SU-DHL-6 (cell line): ENCODE results near the gene DDB1.

ENCODE experiments used
- H2AFZ ChIP-seq: fragments of 200-600 bp; sonication (generic); 2 replicates; pipeline ENCODE4 v1.6.1; 2014; ENCODE audit warnings: low read depth, mild to moderate bottlenecking, moderate library complexity, mixed read lengths, antibody characterized with exemption, low read length; ENCODE audit not compliant: severe bottlenecking
- H3F3A ChIP-seq: fragments of 200-600 bp; shearing (Covaris generic); 2 replicates; pipeline ENCODE4 v1.6.0; 2016; ENCODE audit warnings: antibody characterized with exemption, mild to moderate bottlenecking; ENCODE audit not compliant: insufficient read depth
- H3K27ac ChIP-seq: fragments of 200-600 bp; sonication (generic); 2 replicates; pipeline ENCODE4 v1.5.1; 2016; ENCODE audit warnings: low read depth, mild to moderate bottlenecking, low read length, moderate library complexity, mixed read lengths
- H3K27me3 ChIP-seq: fragments of 200-600 bp; sonication (generic), shearing (Covaris generic); 2 replicates; pipeline ENCODE4 v1.6.0; 2014; ENCODE audit warnings: mild to moderate bottlenecking, low read length
- H3K36me3 ChIP-seq: fragments of 200-600 bp; sonication (generic); 2 replicates; pipeline ENCODE4 v1.6.1; 2014; ENCODE audit warnings: mild to moderate bottlenecking, low read length, mixed read lengths
- H3K4me2 ChIP-seq: fragments of 300-600, 200-600 bp; shearing (Covaris generic), sonication (generic); 2 replicates; pipeline ENCODE4 v1.6.0; 2014; ENCODE audit warnings: low read length, low read depth, mild to moderate bottlenecking; ENCODE audit not compliant: poor library complexity, severe bottlenecking
- H3K4me3 ChIP-seq: fragments of 200-600 bp; sonication (generic); 2 replicates; pipeline ENCODE4 v1.5.1; 2014; ENCODE audit warnings: antibody characterized with exemption, low read length, mild to moderate bottlenecking, mixed read lengths; ENCODE audit not compliant: insufficient read depth, poor library complexity, severe bottlenecking
- H3K79me2 ChIP-seq: fragments of 200-600 bp; sonication (generic); 2 replicates; pipeline ENCODE4 v1.6.1; 2014; ENCODE audit warnings: mild to moderate bottlenecking, low read length, moderate library complexity; ENCODE audit not compliant: insufficient read depth
- H3K9ac ChIP-seq: fragments of 200-600 bp; sonication (generic); 2 replicates; pipeline ENCODE4 v1.7.0; 2014; ENCODE audit warnings: mild to moderate bottlenecking, low read length
- H3K9me2 ChIP-seq: fragments of 200-600 bp; sonication (generic); replicated peaks from 2 replicates; pipeline ENCODE4 v1.6.1; 2014; ENCODE audit warnings: low read length; ENCODE audit not compliant: insufficient read depth
- H3K9me3 ChIP-seq: fragments of 200-600 bp; sonication (generic); 2 replicates; pipeline ENCODE4 v1.6.1; 2014; ENCODE audit warnings: low read length, mixed read lengths; ENCODE audit not compliant: insufficient read depth
- H4K20me1 ChIP-seq: fragments of 200-600 bp; sonication (generic); 2 replicates; pipeline ENCODE4 v1.6.1; 2014; ENCODE audit warnings: low read depth, mild to moderate bottlenecking, antibody characterized with exemption, low read length, moderate library complexity, mixed read lengths
- CTCF ChIP-seq: fragments of 200-600 bp; sonication (generic); IDR thresholded peaks from one replicate; pipeline ENCODE4 v1.5.1; 2017; ENCODE audit warnings: antibody characterized with exemption, mild to moderate bottlenecking, low read length, moderate library complexity; ENCODE audit not compliant: insufficient read depth, poor library complexity, severe bottlenecking
- EZH2phosphoT487 ChIP-seq: fragments of 200-600 bp; sonication (generic), shearing (Covaris generic); conservative IDR thresholded peaks from 2 replicates; pipeline ENCODE4 v1.6.1; 2018; ENCODE audit warnings: mild to moderate bottlenecking, antibody characterized with exemption, low read length, moderate library complexity, mixed read lengths

The DDB1 gene

DNA sequence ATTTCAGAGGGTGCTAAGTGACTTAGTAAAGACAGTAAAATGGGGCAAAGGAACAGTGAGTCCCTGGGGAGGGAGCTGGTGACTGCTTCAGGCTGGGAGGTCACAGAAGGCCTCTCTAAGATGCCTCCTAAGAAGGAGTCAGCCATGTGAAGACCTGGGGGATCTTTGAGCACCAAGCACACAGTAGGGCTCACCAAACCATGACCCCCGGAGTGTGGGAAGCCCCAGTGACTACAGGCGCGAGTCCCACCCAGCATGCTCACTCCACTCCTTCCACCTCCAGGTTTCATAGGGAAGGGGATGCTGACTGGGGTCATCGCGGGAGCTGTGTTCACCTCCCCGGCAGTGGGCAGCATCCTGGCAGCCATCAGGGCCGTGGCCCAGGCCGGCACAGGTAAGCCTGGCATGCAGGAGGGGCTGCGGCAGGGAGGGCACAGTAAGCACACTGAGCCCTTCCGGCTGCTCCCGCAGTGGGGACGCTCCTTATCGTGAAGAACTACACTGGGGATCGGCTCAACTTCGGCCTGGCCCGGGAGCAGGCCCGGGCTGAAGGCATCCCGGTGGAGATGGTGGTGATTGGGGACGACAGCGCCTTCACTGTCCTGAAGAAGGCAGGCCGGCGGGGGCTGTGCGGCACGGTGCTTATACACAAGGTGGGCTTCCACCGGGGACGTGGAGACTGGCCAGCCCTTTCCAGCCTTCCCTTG, 6.0 kb upstream of the DDB1 start:
- Histone ChIP-seq H3K36me3 (no peaks in the 10 kb centered on the region), H3K9me3 (no peaks in the 10 kb centered on the region), H3K4me3 (no peak overlapping the region), H3K27me3 (no peaks in the 10 kb centered on the region), H2AFZ (no peak overlapping the region), H3K27ac (no peak overlapping the region), H3K9ac (no peak overlapping the region), H3K9me2 (no peaks in the 10 kb centered on the region), H3K79me2 (no peaks in the 10 kb centered on the region), H4K20me1 (no peaks in the 10 kb centered on the region), H3K4me2 (no peak overlapping the region), H3F3A (peaks cover 15% of the 10 kb centered on the region)
- TF ChIP-seq EZH2phosphoT487 (no peak), CTCF (no peak)

DNA sequence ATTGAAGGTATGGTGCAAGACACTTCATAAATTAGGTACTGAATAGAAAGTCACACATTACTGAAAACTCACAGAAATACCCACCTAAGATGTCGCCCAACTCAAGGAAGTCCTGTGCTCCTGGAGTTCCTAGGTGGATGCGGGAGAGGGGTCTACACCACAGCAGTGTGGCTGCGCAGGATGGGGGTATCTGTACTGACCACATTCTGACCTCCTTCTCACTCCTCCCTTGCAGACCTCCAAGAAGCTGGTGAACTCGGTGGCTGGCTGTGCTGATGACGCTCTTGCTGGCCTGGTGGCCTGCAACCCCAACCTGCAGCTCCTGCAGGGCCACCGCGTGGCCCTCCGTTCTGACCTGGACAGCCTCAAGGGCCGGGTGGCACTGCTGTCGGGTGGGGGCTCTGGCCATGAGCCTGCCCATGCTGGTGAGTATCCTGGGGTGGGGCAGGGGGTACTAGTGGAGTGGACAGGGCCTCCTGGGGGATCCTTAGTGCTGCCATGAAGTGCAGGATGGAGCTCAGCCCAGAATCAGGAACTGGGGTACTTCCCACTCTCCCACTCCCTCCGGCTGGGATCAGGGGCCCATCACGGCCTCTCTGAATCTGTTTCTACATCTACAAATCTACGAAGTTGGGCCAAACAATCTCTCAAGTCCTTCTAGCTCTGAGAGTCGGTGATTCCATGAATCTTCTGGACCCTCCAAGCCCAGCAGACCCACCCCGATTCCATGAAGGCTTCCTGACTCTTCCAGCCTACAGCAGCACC, 5.0 kb upstream of the DDB1 start:
- no peaks in the 10 kb centered on the region for H4K20me1 ChIP-seq
- H3F3A ChIP-seq = peaks cover 21% of the 10 kb centered on the region
- no peak overlapping the region for H3K9ac ChIP-seq
- no peaks in the 10 kb centered on the region for H3K27me3 ChIP-seq
- H3K4me2 ChIP-seq = no peak overlapping the region
- no peak for TF ChIP-seq CTCF
- TF ChIP-seq EZH2phosphoT487 = no peak
- no peaks in the 10 kb centered on the region for H3K9me2 ChIP-seq
- H3K27ac ChIP-seq = no peak overlapping the region
- H3K79me2 ChIP-seq = no peaks in the 10 kb centered on the region
- H2AFZ ChIP-seq = no peak overlapping the region
- H3K9me3 ChIP-seq = no peaks in the 10 kb centered on the region
- H3K4me3 ChIP-seq = no peak overlapping the region
- no peaks in the 10 kb centered on the region for H3K36me3 ChIP-seq

GRCh38 chr11:61336171-61336935, 3.4 kb upstream of the DDB1 start:
- H3K36me3 ChIP-seq = no peaks in the 10 kb centered on the region
- H3K27me3 ChIP-seq = no peaks in the 10 kb centered on the region
- TF ChIP-seq CTCF (peak; percentile 80), EZH2phosphoT487 (no peak)
- peaks cover 15% of the 10 kb centered on the region for H3K79me2 ChIP-seq
- peak overlapping the region; percentile 45 for H3K9ac ChIP-seq
- H4K20me1 ChIP-seq = peaks cover 8% of the 10 kb centered on the region; the same call in 1 of the 2 replicates
- H3K9me2 ChIP-seq = no peaks in the 10 kb centered on the region
- H3K4me2 ChIP-seq = peak overlapping the region; percentile 35
- H2AFZ ChIP-seq = peak overlapping the region; percentile 80
- H3K4me3 ChIP-seq = no peak overlapping the region
- H3F3A ChIP-seq = peaks cover 21% of the 10 kb centered on the region
- H3K27ac ChIP-seq = peak overlapping the region; percentile 38
- H3K9me3 ChIP-seq = no peaks in the 10 kb centered on the region
